Activated T-cell treated with anti-CD3 and anti-CD28 coated beads, Interleukin-2, amount 50 U/mL, for 72 hours (primary cell): Measurements from ENCODE around the gene SELENOI. TPM values are rescaled to one million over a fixed set of nuclear protein-coding genes. Genes with fewer than 3 reads are reported as not detected.
"Not testable (repeated sequence)": the region's sequence is repeated elsewhere in the genome, so short reads cannot be mapped to it uniquely, and the experiment has no call there.

Experiments used
- ATAC-seq, 2 donors: fragments of 150-1000 bp; cut with Tn5 transposase; replicated peaks in 1 of 2; 2 replicates each; pipeline ENCODE4 v1.10.0; 2021; ENCODE audit warnings: moderate library complexity in 2 of 2, mild to moderate bottlenecking in 1 of 2
- DNase-seq, 2 donors: peaks; one replicate each; pipeline ENCODE4 v3.0.0; 2021 to 2022; ENCODE audit warnings: mixed read lengths in 1 of 2
- H3K27ac Mint-ChIP-seq: one replicate; pipeline ENCODE4 v1.8.0; 2022; ENCODE audit warnings: mild to moderate bottlenecking, moderate library complexity, mixed read lengths
- H3K27me3 Mint-ChIP-seq: one replicate; pipeline ENCODE4 v1.8.0; 2022; ENCODE audit warnings: low read depth, mixed read lengths
- H3K36me3 Mint-ChIP-seq, 2 donors: one replicate each; pipeline ENCODE4 v1.8.0; 2022; ENCODE audit warnings: mixed read lengths in 2 of 2, mild to moderate bottlenecking in 1 of 2; ENCODE audit not compliant: insufficient read depth in 2 of 2
- H3K4me1 Mint-ChIP-seq: one replicate; pipeline ENCODE4 v1.8.0; 2022; ENCODE audit warnings: low read depth, mixed read lengths
- H3K4me3 Mint-ChIP-seq, 2 donors: one replicate each; pipeline ENCODE4 v1.8.0; 2022; ENCODE audit warnings: mild to moderate bottlenecking in 2 of 2, mixed read lengths in 2 of 2, moderate library complexity in 2 of 2
- H3K9me3 Mint-ChIP-seq, 2 donors: one replicate each; pipeline ENCODE4 v1.8.0; 2022; ENCODE audit warnings: mixed read lengths in 2 of 2
- total RNA-seq, 2 donors: library from RNA; stranded (reverse); gene quantifications; one replicate each; pipeline ENCODE4 v1.2.3, GENCODE V29; 2022

The SELENOI gene, protein sequence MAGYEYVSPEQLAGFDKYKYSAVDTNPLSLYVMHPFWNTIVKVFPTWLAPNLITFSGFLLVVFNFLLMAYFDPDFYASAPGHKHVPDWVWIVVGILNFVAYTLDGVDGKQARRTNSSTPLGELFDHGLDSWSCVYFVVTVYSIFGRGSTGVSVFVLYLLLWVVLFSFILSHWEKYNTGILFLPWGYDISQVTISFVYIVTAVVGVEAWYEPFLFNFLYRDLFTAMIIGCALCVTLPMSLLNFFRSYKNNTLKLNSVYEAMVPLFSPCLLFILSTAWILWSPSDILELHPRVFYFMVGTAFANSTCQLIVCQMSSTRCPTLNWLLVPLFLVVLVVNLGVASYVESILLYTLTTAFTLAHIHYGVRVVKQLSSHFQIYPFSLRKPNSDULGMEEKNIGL
- 10 to 100 TPM; 35.0 to 38.9 TPM for total RNA-seq

DNA sequence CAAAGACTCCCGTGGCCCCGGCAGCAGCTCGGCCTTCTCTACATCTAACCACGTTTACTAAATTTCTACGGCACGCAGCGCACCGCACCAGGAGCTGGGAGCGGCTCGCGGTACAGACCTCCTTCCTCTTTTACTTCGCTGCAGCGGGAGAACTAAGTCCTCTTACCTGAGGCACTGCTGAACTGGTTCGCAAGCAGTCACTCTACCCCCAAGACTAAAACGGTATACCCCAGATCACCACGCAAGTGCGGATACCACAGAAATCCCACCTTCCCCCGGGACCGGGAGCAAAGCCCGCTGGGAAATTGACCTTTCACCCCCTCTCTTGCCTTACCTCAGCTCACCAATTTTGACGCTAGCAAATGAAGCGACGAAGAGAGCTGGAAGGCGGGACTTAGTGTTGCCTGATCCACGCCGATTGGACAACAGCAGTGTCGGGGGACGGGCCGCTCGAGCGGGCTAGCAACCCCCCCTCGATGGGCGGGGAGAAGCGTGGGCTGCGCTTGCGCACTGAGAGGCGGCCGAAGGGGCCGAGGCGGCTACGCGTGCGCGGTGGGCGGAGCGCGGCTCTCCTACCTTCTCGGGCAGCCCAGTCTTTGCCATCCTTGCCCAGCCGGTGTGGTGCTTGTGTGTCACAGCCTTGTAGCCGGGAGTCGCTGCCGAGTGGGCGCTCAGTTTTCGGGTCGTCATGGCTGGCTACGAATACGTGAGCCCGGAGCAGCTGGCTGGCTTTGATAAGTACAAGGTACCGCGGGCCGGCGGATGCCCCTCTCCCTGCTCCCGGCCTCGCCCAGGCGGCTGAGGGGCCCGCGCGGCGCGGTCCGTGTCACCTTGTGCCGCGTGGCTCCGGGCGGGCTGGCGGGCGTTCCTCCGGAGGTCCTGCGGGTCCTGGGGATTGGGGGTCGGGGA is at the start of gene SELENOI:
SELENOI (plus strand) TSS at position 599 of the 909 bp plus-strand sequence; CDS start at position 689, 90 bp downstream.
- no peaks in the 10 kb centered on the region for H3K27me3 Mint-ChIP-seq
- peak within 1 kb of the TSS; percentile 97 for H3K4me3 Mint-ChIP-seq
- ATAC-seq (peak; percentile 96 to 97), DNase-seq (peak; percentile 99 to 100)
- H3K9me3 Mint-ChIP-seq: no peaks in the 10 kb centered on the region
- peak within 1 kb of the TSS; percentile 99 for H3K27ac Mint-ChIP-seq
- peaks cover 6 to 10% of the 10 kb centered on the region in 2 donors for H3K36me3 Mint-ChIP-seq
- peaks cover 36% of the 10 kb centered on the region for H3K4me1 Mint-ChIP-seq

GRCh38 chr2:26297061-26297460 is 48.9 kb upstream of the SELENOI start:
- no peaks in the 10 kb centered on the region for H3K36me3 Mint-ChIP-seq
- H3K4me3 Mint-ChIP-seq: no peak overlapping the region
- DNase-seq (no peak), ATAC-seq (no peak)
- peaks cover 6% of the 10 kb centered on the region for H3K4me1 Mint-ChIP-seq
- H3K9me3 Mint-ChIP-seq: no peaks in the 10 kb centered on the region
- no peak overlapping the region for H3K27ac Mint-ChIP-seq
- no peaks in the 10 kb centered on the region for H3K27me3 Mint-ChIP-seq

GRCh38 chr2:26298286-26298637 is 47.7 kb upstream of the SELENOI start:
- Mint-ChIP-seq H3K4me3 (no peak overlapping the region), H3K27me3 (no peaks in the 10 kb centered on the region), H3K4me1 (no peaks in the 10 kb centered on the region), H3K27ac (no peak overlapping the region), H3K9me3 (no peaks in the 10 kb centered on the region), H3K36me3 (no peaks in the 10 kb centered on the region)
- peak in 1 of 2 donors; percentile 10 for ATAC-seq
- DNase-seq: no peak

DNA sequence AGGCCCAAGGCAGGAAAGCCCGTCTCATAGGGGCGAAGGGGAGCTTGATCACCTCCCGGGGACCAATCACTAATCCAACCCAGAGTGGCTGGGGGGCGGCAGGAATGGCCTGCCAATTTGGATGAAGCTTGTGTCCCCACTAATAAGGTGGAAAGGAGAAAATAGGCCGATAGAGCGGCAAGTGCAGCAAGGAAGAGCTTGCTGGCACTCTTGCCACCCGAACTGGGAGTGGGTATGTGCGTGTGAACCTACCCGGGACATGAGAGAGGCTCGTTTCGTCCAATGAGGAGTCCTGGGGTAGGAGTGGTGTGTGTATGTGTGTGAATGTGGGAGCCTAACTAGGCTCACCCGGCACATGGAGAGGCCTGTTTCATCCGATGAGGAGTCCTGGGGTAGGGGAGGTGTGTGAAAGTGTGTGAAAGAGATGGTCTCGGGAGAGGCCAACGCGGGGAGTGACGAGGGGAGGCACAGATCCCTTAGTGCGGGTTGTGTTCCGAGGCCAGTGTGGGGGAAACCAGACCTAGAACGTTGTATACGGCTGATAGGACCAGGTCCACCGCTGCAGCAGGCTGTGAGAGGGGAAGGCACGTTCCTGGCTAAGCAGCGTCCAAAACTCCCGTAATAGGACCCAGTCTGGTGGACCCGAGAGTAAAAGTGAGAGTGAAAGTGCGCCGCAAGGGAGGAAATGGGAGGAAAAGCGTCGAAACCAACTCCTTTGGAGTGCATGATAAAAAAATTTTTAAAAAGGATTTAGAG is 47.1 kb upstream of the SELENOI start:
- ATAC-seq (peak; percentile 71 to 72), DNase-seq (peak; percentile 32 to 38)
- Mint-ChIP-seq H3K27ac (no peak overlapping the region), H3K4me1 (no peaks in the 10 kb centered on the region), H3K4me3 (no peak overlapping the region), H3K36me3 (no peaks in the 10 kb centered on the region), H3K9me3 (no peaks in the 10 kb centered on the region), H3K27me3 (no peaks in the 10 kb centered on the region)

GRCh38 chr2:26299471-26300101 is 46.4 kb upstream of the SELENOI start:
- Mint-ChIP-seq H3K4me3 (no peak overlapping the region), H3K27me3 (no peaks in the 10 kb centered on the region), H3K9me3 (no peaks in the 10 kb centered on the region), H3K36me3 (no peaks in the 10 kb centered on the region), H3K4me1 (no peaks in the 10 kb centered on the region), H3K27ac (no peak overlapping the region)
- peak; percentile 11 to 27 for DNase-seq
- ATAC-seq: peak; percentile 47 to 52

GRCh38 chr2:26300234-26300925 is 45.6 kb upstream of the SELENOI start:
- no peak overlapping the region for H3K27ac Mint-ChIP-seq
- no peak overlapping the region for H3K4me3 Mint-ChIP-seq
- H3K27me3 Mint-ChIP-seq: no peaks in the 10 kb centered on the region
- H3K9me3 Mint-ChIP-seq: no peaks in the 10 kb centered on the region
- H3K4me1 Mint-ChIP-seq: no peaks in the 10 kb centered on the region
- ATAC-seq: peak; percentile 33 to 46
- H3K36me3 Mint-ChIP-seq: no peaks in the 10 kb centered on the region
- peak; percentile 3 to 13 for DNase-seq

DNA sequence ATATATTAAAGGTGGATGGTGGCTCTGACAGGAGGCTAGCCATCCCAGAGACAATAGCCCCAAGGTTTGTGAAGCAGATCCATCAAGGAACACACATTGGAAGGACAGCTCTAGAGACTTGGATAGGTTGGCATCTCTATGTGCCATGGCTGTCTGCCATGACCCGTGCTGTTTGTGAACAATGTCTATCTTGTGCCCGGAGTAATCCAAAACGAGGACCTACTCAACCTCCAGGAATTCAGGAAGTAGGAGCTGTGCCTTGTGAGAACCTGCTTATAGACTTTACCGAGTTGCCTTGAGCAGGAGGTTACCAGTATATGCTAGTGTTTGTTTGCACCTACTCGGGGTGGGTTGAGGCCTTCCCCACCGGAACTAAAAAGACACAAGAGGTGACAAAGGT is 43.1 kb upstream of the SELENOI start:
- H3K27me3 Mint-ChIP-seq: no peaks in the 10 kb centered on the region
- H3K4me3 Mint-ChIP-seq: no peak overlapping the region
- H3K9me3 Mint-ChIP-seq: no peaks in the 10 kb centered on the region
- H3K36me3 Mint-ChIP-seq: no peaks in the 10 kb centered on the region
- H3K4me1 Mint-ChIP-seq: no peaks in the 10 kb centered on the region
- no peak for DNase-seq
- no peak overlapping the region for H3K27ac Mint-ChIP-seq
- no peak for ATAC-seq

GRCh38 chr2:26305094-26305493 is 40.8 kb upstream of the SELENOI start:
- H3K9me3 Mint-ChIP-seq, H3K27me3 Mint-ChIP-seq, H3K4me3 Mint-ChIP-seq, ATAC-seq, H3K4me1 Mint-ChIP-seq, DNase-seq, H3K27ac Mint-ChIP-seq, H3K36me3 Mint-ChIP-seq: not testable (repeated sequence)

DNA sequence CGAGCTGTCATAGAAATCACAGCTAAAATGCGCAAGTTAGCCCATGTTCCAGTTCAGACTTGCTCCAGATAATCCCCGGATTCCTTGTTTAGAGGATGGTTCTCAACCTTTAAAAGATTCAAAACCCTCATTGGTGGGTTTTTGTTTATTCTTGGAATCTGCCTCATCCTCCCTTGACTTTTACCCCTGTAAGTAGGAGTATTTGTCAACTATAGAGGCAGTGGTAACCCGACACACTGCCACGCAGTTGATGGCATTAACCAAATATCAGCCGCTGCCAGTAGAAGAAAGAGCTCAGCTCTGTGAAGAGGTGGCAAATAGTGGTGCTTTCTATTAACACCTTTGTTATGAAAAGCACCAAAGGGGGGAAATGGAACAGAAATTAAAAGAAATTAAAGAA is 40.4 kb upstream of the SELENOI start:
- no peak for ATAC-seq
- H3K36me3 Mint-ChIP-seq: no peaks in the 10 kb centered on the region
- H3K27ac Mint-ChIP-seq: no peak overlapping the region
- H3K4me3 Mint-ChIP-seq: no peak overlapping the region
- no peaks in the 10 kb centered on the region for H3K4me1 Mint-ChIP-seq
- no peak for DNase-seq
- H3K27me3 Mint-ChIP-seq: no peaks in the 10 kb centered on the region
- no peaks in the 10 kb centered on the region for H3K9me3 Mint-ChIP-seq

GRCh38 chr2:26309921-26310320 is 36.0 kb upstream of the SELENOI start:
- Mint-ChIP-seq H3K36me3 (no peaks in the 10 kb centered on the region), H3K9me3 (no peaks in the 10 kb centered on the region), H3K27ac (no peak overlapping the region), H3K27me3 (no peaks in the 10 kb centered on the region), H3K4me3 (no peak overlapping the region), H3K4me1 (no peaks in the 10 kb centered on the region)
- no peak for DNase-seq
- ATAC-seq: no peak

DNA sequence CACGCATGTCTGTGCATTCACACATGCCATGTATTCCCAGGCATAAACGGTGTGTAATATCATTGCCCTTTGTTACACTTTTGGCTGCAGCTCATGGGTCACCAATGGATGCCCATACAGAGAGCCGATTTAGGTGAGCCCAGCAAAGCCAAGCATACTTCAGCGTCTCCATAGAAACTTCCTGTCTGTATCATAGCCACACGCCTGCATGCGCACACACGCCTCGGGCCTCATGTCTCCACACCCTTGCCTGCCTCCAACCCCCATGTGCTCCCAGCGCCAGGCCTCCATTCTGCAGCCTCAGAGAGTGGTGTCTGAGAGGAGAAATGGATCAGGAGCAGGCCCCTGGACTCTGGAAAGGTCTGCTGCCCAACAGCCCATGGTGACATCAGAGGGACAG is 33.5 kb upstream of the SELENOI start:
- Mint-ChIP-seq H3K27ac (no peak overlapping the region), H3K9me3 (no peaks in the 10 kb centered on the region), H3K36me3 (no peaks in the 10 kb centered on the region), H3K27me3 (no peaks in the 10 kb centered on the region), H3K4me1 (no peaks in the 10 kb centered on the region), H3K4me3 (no peak overlapping the region)
- ATAC-seq: no peak
- no peak for DNase-seq

DNA sequence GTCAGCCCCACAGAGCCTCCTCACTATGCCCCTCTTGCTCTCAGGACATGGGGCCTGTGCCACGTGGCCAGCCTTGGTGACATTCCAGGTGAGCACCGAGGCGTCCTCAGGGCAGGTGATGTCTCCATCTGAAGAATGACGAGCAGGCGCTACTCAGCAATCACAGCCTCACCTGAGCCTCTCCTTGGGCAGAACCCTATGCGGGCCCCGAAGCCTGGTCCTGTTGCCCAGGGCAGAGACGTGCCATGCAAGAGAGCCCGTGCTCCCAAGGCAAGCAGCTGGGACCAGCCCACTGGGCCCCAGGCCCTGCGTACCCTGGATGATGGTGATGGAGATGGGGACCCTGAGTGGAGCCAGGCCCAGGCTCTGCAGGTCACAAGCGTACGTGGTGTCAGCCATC is 32.5 kb upstream of the SELENOI start:
- ATAC-seq: no peak
- DNase-seq: no peak
- no peak overlapping the region for H3K4me3 Mint-ChIP-seq
- H3K4me1 Mint-ChIP-seq: no peaks in the 10 kb centered on the region
- H3K27me3 Mint-ChIP-seq: no peaks in the 10 kb centered on the region
- H3K36me3 Mint-ChIP-seq: no peaks in the 10 kb centered on the region
- H3K9me3 Mint-ChIP-seq: no peaks in the 10 kb centered on the region
- no peak overlapping the region for H3K27ac Mint-ChIP-seq
